ENCODE data around the gene ERC2.

Gene ERC2

DNA sequence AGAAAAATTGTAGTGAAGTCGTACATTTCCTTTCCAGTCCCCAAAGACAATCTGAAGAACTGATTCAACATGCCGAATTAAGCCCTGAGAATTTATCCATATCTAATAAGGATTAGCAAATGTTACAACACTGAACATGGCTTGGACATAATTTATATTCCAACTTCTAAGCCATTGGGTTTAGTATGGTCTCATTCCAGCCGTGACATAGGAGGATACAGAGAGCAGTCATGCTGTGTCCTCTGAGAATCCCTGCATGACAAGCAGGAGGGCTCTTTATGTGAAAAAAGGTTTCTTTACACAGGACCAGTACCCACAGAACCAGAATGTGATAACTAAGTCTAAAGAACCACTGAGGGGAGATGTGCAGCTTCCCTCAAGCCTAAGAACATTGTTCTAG is 749.3 kb downstream of the ERC2 start (continued):
- TF ChIP-seq, protein P1, sequence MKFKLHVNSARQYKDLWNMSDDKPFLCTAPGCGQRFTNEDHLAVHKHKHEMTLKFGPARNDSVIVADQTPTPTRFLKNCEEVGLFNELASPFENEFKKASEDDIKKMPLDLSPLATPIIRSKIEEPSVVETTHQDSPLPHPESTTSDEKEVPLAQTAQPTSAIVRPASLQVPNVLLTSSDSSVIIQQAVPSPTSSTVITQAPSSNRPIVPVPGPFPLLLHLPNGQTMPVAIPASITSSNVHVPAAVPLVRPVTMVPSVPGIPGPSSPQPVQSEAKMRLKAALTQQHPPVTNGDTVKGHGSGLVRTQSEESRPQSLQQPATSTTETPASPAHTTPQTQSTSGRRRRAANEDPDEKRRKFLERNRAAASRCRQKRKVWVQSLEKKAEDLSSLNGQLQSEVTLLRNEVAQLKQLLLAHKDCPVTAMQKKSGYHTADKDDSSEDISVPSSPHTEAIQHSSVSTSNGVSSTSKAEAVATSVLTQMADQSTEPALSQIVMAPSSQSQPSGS (tag by site-specific recombination; IDR thresholded peaks at IDR 0.05; ENCODE audit: low read depth): no peak
- TF ChIP-seq EGR2 (tag by site-specific recombination; IDR thresholded peaks at IDR 0.05; ENCODE audit: low read depth) (no peak), ZSCAN16 (tag by site-specific recombination; IDR thresholded peaks at IDR 0.05) (no peak), ZNF843 (tag by site-specific recombination; IDR thresholded peaks at IDR 0.05) (no peak), ZNF175 (tag by site-specific recombination; IDR thresholded peaks at IDR 0.05) (no peak), ZNF114 (tag by site-specific recombination; IDR thresholded peaks at IDR 0.05) (no peak), ZNF629 (tag by site-specific recombination; IDR thresholded peaks at IDR 0.05) (no peak), ZBTB17 (tag by site-specific recombination; IDR thresholded peaks at IDR 0.05) (no peak), GLIS2 (tag by site-specific recombination; IDR thresholded peaks at IDR 0.05) (no peak), AEBP2 (tag by site-specific recombination; IDR thresholded peaks at IDR 0.05; ENCODE audit: borderline replicate concordance) (no peak)

DNA sequence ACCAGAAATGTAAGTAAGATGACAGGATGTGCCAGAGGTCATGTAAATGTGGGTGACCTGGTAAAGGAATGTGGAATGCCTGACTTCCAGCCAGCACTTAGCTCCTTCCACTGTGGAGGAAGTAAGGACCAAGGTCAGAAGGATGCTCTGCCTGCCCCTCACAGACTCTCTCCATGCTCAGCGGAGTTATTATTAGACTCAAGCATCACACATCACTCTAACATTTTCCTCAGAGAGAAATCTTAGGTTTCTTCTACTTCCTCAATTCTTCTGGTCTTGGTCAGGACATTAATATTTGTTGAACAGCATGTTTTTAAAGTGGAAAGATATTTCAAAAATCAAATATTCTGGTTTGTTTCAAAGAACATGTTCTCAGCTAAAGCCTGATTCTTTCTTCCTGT is 749.7 kb downstream of the ERC2 start:
- POLR2A ChIA-PET: no interaction called here
- CTCF ChIA-PET: no interaction called here
- Histone ChIP-seq H3K4me1 (ENCODE audit: control insufficient read depth, insufficient read depth, low read length) (peaks cover 5% of the 10 kb centered on the region; the same call in 1 of the 2 replicates), H3K27ac (ENCODE audit: extremely low read depth, low read depth, low read length) (no peak overlapping the region), H3K36me3 (ENCODE audit: control insufficient read depth in 2 of 2, insufficient read depth in 1 of 2, low read length in 2 of 2) (no peaks in the 10 kb centered on the region), H3K4me3 (ENCODE audit: low read depth, low read length) (no peak overlapping the region), H3K9me3 (ENCODE audit: control insufficient read depth, insufficient read depth, low read depth, low read length) (no peaks in the 10 kb centered on the region)
- TF ChIP-seq ZNF660 (tag by site-specific recombination; IDR thresholded peaks at IDR 0.05): no peak
- TF ChIP-seq, protein P2, sequence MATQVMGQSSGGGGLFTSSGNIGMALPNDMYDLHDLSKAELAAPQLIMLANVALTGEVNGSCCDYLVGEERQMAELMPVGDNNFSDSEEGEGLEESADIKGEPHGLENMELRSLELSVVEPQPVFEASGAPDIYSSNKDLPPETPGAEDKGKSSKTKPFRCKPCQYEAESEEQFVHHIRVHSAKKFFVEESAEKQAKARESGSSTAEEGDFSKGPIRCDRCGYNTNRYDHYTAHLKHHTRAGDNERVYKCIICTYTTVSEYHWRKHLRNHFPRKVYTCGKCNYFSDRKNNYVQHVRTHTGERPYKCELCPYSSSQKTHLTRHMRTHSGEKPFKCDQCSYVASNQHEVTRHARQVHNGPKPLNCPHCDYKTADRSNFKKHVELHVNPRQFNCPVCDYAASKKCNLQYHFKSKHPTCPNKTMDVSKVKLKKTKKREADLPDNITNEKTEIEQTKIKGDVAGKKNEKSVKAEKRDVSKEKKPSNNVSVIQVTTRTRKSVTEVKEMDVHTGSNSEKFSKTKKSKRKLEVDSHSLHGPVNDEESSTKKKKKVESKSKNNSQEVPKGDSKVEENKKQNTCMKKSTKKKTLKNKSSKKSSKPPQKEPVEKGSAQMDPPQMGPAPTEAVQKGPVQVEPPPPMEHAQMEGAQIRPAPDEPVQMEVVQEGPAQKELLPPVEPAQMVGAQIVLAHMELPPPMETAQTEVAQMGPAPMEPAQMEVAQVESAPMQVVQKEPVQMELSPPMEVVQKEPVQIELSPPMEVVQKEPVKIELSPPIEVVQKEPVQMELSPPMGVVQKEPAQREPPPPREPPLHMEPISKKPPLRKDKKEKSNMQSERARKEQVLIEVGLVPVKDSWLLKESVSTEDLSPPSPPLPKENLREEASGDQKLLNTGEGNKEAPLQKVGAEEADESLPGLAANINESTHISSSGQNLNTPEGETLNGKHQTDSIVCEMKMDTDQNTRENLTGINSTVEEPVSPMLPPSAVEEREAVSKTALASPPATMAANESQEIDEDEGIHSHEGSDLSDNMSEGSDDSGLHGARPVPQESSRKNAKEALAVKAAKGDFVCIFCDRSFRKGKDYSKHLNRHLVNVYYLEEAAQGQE (tag by site-specific recombination; IDR thresholded peaks at IDR 0.05): no peak
- TF ChIP-seq ZSCAN16 (tag by site-specific recombination; IDR thresholded peaks at IDR 0.05): no peak
- TF ChIP-seq ZNF391 (tag by site-specific recombination; IDR thresholded peaks at IDR 0.05; ENCODE audit: borderline replicate concordance, low read depth): no peak
- no peak for TF ChIP-seq ZNF211 (tag by site-specific recombination; IDR thresholded peaks at IDR 0.05; ENCODE audit: low read depth)
- no peak for TF ChIP-seq KLF7 (tag by site-specific recombination; IDR thresholded peaks at IDR 0.05; ENCODE audit: borderline replicate concordance)
- no peak for TF ChIP-seq ZNF214 (tag by site-specific recombination; IDR thresholded peaks at IDR 0.05; ENCODE audit: borderline replicate concordance)
- no peak for TF ChIP-seq ZNF791 (tag by site-specific recombination; IDR thresholded peaks at IDR 0.05)
- TF ChIP-seq ZBTB6 (tag by site-specific recombination; IDR thresholded peaks at IDR 0.05): no peak
- no peak for TF ChIP-seq ZNF138 (tag by site-specific recombination; IDR thresholded peaks at IDR 0.05; ENCODE audit: borderline replicate concordance)
- TF ChIP-seq ZNF518A (tag by site-specific recombination; conservative IDR thresholded peaks at IDR 0.05; ENCODE audit: low read depth): no peak
- TF ChIP-seq, protein P3, sequence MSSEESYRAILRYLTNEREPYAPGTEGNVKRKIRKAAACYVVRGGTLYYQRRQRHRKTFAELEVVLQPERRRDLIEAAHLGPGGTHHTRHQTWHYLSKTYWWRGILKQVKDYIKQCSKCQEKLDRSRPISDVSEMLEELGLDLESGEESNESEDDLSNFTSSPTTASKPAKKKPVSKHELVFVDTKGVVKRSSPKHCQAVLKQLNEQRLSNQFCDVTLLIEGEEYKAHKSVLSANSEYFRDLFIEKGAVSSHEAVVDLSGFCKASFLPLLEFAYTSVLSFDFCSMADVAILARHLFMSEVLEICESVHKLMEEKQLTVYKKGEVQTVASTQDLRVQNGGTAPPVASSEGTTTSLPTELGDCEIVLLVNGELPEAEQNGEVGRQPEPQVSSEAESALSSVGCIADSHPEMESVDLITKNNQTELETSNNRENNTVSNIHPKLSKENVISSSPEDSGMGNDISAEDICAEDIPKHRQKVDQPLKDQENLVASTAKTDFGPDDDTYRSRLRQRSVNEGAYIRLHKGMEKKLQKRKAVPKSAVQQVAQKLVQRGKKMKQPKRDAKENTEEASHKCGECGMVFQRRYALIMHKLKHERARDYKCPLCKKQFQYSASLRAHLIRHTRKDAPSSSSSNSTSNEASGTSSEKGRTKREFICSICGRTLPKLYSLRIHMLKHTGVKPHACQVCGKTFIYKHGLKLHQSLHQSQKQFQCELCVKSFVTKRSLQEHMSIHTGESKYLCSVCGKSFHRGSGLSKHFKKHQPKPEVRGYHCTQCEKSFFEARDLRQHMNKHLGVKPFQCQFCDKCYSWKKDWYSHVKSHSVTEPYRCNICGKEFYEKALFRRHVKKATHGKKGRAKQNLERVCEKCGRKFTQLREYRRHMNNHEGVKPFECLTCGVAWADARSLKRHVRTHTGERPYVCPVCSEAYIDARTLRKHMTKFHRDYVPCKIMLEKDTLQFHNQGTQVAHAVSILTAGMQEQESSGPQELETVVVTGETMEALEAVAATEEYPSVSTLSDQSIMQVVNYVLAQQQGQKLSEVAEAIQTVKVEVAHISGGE (tag by site-specific recombination; conservative IDR thresholded peaks at IDR 0.05; ENCODE audit: low read depth): no peak

Measured in HEK293 (cell line).